ENCODE measurements around the gene GJD3.
"Not testable (repeated sequence)": the region's sequence is repeated elsewhere in the genome, so short reads cannot be mapped to it uniquely, and the experiment has no call there.

The GJD3 gene, protein sequence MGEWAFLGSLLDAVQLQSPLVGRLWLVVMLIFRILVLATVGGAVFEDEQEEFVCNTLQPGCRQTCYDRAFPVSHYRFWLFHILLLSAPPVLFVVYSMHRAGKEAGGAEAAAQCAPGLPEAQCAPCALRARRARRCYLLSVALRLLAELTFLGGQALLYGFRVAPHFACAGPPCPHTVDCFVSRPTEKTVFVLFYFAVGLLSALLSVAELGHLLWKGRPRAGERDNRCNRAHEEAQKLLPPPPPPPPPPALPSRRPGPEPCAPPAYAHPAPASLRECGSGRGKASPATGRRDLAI

DNA sequence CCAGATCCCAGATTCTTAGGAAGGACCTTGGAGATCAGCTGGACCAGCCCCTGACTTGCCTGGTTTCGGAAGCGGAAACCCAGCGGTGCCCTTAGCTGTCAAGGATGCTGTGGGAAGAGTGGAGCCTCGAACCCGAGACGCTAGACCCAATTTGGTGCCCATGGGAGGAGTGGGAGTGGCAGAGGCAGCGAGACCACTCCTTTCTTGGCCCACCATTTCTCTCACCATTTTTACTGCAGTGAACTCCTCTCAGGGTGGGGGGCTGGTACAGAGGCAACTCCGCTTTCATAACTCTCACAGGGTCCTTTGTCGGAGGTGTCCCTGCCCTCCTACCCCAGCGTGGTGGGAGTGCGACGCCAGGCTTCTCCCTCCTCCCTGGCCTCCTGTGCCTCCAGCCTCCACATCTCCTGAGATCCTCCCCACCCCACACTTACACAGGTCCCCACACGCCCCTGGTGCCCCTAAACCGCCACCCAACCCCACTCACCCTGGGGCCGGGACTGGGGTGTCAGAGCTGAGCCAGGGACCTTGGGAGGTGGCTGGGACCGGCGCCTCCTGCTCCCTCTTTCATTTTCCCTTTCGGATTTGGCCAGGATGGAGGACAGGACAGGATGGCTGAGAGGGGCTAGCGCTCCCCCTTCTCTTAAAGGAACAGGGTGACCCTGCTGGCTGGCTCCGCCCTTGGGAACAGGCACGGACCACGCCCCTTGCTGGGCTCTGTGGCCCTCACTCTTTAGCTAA is at the start of gene GJD3:
Gene GJD3, minus strand, starts transcription at position 617 of the 741 bp plus-strand sequence. CDS start 922 bp downstream, outside the sequence.
- no peak for DNase-seq

DNA sequence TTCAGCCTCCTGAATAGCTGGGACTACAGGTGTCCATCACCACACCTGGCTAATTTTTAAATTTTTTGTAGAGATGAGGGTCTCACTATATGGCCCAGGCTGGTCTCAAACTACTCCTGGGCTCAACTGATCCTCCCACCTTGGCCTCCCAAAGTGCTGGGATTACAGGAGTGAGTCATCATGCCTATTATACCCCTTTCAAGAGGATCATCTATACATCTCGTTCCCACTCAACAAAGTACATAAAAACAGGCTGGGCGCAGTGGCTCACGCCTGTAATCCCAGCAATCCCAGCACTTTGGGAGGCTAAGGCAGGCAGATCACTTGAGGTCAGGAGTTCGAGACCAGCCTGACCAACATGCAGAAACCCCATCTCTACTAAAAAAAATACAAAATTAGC is 49.8 kb upstream of the GJD3 start:
- DNase-seq, result not testable (repeated sequence)

DNA sequence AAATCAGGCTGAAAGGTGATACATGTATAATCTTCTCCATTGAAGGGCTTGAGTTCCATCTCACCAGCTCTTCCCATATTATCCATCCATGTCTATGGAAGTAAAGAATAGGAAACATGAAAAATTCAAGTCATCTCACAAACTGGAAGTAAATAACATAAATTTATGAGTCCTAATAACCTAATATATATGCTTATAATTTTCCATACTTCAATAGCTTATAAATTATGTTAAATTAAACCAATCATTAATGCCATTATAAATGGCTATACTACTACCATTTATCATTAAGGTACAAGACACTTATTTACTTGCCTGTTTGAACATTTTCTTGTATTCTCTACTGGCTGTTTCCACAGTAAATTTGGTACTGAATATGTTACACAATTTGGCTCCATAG is 48.3 kb upstream of the GJD3 start:
- no peak for DNase-seq

DNA sequence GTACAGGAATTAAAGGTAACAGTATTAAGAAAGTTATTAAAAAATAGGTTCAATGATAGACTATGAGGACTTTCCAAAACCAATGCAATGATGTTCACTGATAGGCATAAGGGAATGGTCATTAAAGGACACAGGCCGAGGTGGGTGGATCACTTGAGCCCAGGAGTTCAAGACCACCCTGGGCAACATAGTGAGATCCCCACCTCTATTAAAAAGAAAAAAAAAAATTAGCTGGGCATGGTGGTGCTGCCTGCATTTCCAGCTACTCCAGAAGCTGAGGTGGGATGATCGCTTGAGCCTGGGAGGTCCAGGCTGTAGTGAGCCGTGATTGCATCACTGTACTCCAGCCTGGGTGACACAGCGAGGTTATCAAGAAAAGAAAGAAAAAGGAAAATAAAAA is 47.3 kb upstream of the GJD3 start:
- DNase-seq, result no peak

DNA sequence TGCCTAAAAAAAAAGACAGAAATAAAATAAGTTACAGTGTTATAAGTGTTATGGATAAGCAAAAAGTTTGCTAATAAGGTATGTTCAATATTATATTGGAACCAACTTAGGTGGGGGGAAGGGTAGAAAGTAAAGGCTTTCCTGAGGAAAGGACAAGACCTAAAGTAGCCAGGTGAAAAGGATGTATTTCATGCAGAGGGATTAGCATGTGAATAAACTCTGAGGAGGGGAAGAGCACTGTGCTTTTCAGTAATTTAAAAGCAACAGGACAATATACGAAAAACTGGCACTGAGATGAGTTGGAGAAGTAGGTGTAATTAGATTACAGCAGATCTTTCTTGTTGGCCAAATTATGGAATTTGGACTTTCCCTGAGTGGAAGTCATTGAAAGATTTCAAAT is 45.5 kb upstream of the GJD3 start:
- DNase-seq, result no peak

DNA sequence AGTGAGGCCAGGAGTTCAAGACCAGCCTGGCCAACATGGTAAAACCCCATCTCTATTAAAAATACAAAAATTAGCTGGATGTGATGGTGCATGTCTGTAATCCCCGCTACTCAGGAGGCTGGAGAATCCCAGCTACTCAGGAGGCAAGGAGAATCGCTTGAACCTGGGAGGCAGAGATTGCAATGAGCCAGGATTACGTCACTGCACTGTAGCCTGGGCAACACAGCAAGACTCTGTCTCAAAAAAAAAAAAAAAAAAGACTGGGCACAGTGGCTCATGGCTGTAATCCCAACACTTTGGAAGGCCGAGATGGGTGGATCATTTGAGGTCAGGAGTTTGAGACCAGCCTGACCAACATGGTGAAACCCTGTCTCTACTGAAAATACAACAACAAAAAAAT is 45.0 kb upstream of the GJD3 start:
- DNase-seq, result not testable (repeated sequence)

DNA sequence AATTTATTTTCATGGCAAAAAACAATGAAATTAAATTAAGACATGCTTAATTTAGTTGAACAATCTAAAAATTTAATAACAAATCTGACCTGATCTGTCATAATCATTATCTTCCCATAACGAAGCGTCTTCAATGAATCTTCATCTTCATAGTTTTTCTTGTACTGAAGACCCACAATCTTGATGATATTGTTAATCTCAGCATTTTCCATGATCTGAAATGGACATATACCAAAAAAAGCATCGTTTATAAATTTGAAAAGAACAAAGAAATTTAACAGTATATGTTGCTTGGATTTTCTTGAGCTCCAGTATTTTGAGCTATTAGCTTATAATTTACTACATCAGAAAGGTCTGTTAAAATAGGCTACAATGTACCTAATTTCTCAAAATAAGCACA is 42.9 kb upstream of the GJD3 start:
- DNase-seq, result no peak

DNA sequence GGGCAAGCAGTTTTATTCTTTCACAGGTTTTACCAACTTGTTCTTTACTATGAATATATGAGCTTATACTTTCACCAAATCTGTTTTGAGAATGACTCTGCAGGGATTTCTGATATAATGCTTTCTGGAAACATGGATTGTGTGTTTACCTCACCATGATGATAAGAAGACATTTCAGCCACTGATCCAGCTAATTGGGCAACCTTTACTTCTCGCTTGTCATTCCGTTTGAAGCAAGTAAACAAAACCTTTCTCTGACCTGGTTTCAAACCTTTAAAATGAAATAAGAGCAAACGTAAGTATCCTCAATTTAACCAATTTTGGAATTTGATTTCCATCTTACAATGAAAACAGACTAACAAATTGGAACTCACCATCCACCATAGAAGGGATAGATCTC is 39.5 kb upstream of the GJD3 start:
- DNase-seq, result no peak

DNA sequence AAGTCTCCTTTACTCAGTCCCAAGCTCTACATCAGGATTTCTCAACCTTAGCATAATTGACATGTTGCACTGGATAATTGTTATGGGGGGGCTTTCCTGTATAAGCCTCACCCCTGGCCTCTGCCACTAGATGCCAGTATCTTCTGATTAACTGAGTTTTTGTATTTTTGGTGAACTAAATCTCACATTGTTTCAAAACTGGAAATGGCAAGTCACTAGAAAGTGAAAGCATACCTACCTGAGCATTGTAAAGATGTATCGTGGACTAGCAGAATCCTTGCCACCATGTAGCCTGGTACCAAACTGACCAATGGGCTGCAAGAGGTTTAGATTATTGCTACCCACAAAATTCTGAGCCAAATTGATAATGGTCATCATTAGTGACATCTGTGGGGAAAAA is 38.1 kb upstream of the GJD3 start:
- no peak for DNase-seq

DNA sequence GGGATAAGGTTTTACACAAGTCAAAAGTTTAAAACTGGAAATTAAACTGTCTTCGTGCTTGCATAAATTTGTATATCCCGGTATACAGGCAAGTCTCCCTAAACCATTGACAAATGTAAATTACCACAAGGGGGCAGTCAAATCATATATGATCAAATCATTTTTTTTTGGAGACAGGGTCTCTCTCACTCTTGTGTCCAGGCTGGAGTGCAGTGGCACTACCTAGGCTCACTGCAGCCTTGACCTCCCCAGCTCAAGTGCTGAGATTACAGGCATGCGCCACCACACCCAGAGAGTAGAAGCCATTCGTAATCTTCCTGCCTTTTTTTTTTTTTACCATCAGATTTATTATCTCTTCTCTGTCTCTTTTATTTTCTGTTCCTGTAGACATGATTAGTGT is 34.6 kb upstream of the GJD3 start:
- peak; percentile 51 for DNase-seq

DNA sequence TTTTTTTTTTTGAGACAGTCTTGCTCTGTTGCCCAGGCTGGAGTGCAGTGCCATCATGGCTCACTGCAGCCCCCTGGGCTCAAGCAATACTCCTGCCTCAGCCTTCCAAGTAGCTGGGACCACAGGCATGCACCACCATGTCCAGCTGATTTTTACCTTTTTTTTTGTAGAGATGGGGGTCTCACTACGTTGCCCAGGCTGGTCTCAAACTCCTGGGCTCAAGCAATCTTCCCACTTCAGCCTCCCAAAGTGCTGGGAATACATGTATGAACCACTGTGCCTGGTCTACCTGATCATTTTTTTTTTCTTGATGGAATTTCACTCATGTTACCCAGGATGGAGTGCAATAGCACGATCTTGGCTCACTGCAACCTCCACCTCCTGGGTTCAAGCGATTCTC is 22.0 kb upstream of the GJD3 start:
- not testable (repeated sequence) for DNase-seq

DNA sequence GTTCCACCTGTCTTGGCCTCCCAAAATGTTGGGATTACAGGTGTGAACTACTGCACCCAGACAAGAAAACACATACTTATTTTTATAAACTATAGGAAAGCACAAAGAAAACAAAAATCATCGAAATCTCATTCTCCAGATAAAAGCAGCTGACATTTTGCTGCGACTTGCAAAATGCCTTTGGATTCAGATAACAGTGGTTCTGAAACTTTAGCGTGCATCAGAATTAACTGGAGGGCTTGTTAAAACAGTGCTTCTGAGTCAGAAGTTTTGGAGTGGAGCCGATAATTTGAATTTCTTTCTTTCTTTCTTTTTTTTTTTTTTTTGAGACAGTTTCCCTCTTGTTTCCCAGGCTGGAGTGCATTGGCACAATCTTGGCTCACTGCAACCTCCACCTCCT is 17.7 kb upstream of the GJD3 start:
- DNase-seq, result no peak

DNA sequence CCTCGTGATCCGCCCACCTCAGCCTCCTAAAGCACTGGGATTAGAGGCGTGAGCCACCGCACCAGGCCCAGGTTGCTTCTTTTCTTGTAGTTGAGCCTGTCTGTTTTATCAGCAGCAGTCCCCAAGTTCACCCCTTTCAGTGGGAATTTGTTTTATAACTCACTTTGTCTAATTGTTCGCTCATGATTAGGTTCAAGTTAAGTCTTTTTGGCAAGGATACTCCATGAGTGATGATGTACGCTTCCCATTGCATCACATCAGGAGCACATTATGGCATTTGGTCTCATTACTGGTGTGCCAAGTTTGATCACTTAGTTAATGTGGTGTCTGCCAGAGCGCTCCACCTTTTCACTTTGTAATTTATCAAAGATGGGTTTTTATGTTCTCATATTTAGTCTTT is 14.4 kb upstream of the GJD3 start:
- no peak for DNase-seq

DNA sequence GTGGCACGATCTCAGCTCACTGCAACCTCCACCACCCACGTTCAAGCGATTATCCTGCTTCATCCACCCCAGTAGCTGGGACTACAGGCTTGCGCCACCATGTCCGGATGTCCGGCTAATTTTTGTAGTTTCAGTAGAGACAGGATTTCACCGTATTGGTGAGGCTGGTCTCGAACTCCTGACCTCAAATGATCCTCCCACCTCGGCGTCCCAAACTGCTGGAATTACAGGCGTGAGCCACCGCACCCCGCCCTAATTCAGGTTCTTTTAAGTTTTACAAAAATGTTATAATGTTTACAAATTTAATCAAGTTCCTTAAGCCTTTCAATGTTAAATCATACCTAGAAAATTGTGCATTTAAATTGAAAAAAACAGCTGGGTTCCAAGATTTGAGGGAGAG is 13.3 kb upstream of the GJD3 start:
- no peak for DNase-seq

DNA sequence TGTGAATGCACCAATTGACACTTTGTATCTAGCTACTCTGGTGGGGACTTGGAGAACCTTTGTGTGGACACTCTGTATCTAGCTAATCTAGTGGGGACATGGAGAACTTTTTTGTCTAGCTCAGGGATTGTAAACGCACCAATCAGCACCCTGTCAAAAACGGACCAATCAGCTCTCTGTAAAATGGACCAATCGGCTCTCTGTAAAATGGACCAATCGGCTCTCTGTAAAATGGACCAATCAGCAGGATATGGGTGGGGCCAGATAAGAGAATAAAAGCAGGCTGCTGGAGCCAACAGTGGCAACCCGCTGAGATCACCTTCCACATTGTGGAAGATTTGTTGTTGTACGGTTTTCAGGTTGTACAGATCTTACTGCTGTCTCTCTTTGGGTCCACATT is 12.0 kb upstream of the GJD3 start:
- DNase-seq, result not testable (repeated sequence)

DNA sequence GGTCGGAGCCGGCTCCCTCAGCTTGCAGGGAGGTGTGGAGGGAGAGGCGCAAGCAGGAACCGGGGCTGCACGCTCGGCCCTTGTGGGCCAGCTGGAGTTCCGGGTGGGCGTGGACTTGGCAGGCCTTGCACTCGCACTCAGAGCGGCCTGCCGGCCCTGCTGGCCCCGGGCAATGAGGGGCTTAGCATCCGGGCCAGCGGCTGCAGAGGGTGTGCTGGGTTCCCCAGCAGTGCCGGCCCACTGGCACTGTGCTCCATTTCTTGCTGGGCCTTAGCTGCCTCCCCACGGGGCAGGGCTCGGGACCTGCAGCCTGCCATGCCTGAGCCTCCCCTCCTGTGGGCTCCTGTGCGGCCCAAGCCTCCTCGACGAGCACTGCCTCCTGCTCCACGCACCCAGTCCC is 11.2 kb upstream of the GJD3 start:
- not testable (repeated sequence) for DNase-seq

DNA sequence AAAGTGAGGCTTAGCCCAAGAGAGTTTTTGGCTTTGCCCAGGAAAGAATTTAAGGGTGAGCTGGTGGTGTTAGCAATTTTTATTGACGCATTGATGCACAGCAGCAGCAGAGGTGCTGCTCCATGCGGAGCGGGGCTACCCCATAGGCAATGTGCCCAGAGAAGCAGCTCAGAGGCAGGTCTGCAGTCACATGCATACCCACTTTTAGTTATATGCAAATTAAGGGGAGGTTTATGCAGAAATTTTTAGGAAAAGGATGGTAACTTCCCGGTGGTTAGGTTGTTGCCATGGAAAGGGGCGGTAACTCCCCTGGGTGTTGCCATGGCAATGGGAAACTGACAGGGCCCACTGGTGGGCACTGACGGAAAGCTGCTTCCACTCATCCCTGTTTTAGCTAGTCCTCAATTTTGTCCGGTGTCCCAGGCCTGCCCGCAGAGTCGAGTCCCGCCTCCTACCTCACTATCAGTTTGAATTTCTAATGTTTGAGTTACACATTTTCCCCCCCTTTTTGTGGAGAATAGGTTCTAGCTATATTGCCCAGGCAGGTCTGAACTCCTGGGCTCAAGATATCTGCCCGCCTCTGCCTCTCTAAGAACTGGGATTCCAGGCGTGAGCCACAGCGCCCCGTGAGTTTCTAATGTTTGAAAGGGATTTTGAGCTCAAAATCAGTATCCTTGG is 10.4 kb upstream of the GJD3 start:
- no peak for DNase-seq

DNA sequence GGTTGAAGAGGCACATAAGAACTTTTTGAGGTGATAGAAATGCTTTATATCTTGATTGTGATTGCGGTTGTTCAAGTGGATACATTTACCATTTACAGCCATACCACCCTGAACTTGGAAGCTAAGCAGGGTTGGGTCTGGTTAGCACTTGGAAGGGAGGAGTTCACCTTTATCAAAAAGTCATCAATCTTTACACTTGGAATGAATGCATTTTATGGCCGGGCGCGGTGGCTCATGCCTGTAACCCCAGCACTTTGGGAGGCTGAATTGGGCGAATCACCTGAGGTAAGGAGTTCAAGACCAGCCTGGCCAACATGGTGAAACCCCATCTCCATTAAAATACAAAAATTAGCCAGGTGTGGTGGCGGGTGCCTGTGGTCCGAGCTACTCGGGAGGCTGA is 9.5 kb upstream of the GJD3 start:
- DNase-seq, result no peak

DNA sequence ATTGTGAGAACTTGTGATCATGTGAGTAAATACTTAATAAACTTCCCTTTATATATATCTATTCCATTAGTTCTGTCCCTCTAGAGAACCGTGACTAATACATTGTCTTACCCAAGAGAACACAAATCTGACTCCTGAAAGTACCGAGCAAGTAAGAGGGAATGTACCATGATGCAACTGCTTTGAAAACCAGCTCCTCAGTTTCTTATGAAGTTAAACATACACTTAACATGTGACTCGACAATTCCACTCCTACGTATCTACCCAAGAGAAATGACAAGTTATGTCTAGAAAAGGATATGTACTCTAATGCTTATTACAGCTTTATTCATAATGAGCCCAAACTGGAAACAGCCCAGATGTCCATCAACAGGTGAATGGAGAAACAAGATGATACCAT is 8.8 kb upstream of the GJD3 start:
- no peak for DNase-seq

DNA sequence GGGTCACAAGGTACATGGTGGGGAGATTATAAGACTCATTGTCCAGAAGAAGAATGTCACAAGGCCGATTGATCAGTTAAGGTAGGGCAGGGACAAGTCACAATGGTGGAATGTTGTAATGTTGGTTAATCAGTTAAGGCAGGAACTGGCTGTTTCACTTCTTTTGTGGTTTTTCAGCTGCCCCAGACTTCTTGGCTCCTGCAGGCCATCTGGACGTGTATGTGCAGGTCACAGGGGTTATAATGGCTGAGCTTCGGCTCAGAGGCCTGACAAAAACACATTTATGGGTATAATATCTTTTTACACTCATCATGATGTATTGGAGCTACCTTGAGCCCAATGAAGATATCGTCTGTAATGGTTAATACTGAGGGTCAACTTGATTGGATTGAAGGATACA is 8.1 kb upstream of the GJD3 start:
- not testable (repeated sequence) for DNase-seq

DNA sequence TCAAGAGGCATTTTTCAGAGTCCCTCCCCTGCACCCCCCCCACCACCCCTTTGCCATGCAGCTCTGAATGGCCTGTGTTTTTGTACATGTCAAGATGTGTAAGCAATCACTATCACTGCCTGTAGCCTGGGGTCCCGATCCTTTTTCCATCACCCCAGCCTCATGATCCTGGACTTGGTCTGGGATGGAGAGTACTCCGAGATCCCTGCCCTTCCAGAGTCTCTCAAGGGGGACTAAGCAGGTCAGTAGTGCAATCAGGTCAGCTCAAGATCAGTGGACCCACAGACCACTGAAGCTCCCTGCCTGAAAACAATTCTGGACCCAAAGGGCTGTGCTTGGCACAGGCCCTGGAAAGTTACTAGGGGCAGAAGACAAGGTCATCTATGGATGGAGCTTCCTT is 7.5 kb upstream of the GJD3 start:
- no peak for DNase-seq

DNA sequence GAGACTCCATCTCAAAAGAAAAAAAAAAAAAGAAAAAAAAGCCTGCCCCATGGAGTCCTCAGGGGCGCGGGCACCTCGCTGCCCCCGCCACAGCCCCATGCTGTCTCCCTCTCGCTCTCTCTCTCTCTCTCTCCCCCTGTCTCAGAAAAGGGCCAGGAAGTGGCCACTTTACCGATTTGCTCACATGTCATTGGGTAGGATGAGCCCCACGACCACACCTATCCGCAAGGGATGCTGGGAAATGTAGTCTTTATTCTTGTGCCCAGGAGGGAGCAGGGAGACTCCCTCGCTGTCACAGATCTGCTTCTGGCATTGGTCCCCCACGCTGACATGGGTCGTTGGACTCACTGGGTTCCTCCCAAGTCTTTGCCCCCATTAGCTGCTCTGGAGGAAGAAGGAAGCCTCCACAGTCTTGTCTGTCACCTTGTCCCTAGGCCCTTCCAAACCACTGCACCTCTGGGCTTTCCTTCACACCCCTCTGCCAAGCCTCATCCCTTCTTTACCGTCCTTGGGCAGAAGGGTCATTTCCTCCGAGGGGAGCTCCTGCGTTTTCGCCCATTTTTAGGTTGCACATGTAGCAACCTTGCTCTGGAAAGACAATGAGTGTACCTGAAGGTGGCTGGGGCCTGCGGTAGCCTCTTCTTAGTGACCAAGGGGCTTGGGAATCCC is 6.9 kb upstream of the GJD3 start:
- no peak for DNase-seq

DNA sequence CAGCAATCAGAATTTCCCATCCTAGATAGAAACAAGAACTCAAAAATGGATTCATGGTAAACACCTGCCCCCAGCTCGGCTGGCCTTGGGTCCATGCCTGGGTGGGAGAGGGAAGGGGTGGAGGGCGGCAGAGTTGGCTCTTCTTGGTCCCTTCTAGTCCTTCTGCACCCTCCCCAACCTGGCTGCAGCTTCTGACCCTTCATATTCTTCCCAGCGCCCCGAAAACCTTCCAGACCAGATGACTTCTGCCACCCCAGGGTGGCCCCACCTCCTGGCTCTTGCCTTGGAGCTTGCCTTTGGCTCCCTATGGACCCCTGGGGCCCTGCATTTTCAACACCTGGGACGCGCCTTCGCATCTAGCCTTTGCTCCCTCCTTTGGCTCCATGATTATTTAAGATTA is 5.4 kb upstream of the GJD3 start:
- no peak for DNase-seq

DNA sequence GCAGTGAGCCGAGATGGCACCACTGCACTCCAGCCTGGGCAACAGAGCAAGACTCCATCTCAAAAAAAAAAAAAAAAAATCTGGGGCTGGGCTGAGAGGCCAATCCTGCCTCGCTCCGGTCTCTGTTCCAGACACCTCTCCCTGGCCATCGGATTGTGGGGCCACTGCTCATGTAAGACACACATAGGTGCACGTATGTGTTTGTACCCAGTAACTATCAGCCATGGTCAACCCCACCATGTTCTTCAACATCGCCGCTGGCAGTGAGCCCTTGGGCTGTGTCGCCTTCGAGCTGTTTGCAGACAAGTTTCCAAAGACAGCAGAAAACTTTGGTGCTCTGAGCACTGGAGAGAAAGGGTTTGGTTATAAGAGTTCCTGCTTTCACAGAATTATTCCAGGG is 3.2 kb upstream of the GJD3 start:
- not testable (repeated sequence) for DNase-seq

Data from COR-L47 (cell line).